Activated CD4-positive, alpha-beta T cell treated with anti-CD3 and anti-CD28 coated beads for 48 hours (primary cell): ENCODE results near the gene MFAP3.

Source experiments
- DNase-seq: peaks from one replicate; pipeline ENCODE4 v3.0.0-alpha.2; 2020

The MFAP3 gene

DNA sequence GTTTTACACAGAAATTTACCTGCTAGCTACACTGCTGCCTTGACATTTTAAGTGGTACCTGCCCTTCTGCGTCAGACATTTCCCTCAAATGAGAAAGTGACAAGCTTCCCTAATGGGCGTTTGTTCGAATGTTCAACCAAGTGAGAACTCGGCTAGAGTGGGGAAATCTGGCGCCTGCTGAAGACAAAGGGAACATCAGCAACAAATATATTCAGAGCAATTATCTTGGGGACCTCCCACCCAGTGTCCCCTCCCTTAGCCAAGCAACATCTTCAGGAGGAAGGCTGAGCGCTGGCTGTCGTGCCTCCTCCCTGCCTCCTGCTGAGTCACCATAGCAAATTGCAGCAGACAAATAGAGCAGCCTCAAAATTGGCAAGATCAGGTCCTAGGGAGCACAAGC lies 57.1 kb downstream of the MFAP3 start:
- DNase-seq = no peak

DNA sequence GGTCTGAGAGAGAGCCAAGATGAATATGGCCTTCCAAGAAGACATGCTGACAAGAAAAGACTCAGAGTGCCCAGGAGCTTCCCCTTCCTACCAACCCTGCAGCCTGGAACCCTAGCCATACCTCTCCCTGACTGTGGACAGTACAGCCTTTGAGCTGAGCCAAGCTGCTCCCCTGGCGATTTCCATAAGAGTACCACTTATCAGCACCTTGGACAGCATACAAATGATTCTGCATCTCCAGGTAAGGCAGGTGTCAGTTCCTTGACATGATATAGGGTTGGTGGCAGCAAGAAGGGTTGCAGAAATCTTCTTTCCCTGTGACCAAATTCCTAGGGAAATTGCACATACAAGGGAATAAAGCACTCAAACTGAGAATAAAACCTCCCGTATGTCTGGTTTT lies 58.3 kb downstream of the MFAP3 start:
- no peak for DNase-seq

DNA sequence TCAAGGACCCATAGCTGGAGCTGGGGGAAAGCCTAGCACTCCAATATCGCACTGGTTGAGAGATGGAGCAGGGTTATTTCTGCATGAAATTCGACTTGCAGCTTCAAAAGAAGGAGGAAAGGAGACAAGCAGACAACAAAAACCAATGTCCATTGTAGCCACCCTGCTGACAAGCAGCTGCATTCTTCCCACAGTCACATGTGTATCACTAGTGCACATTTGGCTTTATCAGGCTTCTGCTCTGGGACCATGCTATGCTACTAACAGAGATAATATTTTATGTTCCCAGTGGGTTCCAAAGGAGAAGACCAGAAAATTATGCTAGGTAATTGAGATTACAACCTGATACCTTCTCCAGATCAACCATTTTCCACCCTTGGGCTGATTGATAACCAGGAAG lies 59.7 kb downstream of the MFAP3 start:
- DNase-seq = no peak

DNA sequence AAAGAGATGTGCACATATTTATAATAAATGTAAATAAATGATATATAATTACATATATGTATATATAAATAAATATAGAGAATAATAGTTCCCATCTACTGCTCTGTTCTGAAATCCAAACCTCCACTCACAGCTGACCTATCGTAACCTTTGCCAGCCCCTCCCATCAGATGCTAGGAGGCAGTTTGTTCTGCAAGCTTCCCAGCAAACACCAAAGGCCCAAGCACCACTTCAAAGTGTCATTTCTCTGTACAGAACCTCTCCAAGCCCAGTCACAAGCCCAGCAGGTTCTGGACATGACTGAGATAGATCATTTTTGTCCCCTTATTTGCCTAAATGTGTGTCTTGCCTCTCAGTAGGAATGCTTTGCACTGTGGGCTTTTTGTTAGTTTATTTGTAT lies 62.4 kb downstream of the MFAP3 start:
- DNase-seq = no peak

DNA sequence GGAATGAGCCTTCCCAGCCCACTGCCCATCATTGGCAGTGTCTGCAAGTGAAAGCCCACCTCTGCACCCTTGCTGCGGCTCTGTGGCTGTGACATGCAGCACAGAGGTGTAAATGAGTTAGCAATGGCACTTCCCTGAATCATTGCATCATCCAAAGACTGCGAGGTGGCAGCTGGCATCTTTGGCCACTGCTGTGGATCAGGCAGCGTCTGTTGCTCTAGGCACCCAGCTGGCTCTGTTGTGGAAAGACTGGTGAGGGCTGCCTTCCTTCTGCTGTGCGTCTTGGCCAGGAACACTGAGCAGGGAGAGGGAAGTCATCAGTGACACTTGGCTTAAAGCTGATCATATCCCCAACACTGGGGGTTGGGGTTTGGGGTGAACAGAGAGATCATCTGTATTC lies 64.5 kb downstream of the MFAP3 start:
- no peak for DNase-seq
